Gastroesophageal sphincter (tissue), 4 donors: Measurements from ENCODE around the gene ARHGEF33. TPM values are rescaled to one million over a fixed set of nuclear protein-coding genes. Genes with fewer than 3 reads are reported as not detected.

Experiments
- ATAC-seq: fragments of 150-250 bp; one replicate; pipeline ENCODE4 v1.9.1; 2016; ENCODE audit warnings: mild to moderate bottlenecking, moderate library complexity
- H3K27ac ChIP-seq, 4 donors: fragments of 200-600 bp; sonication (generic) in 3 of 4; 1 replicate in 3 of 4; 2 replicates in 1 of 4; pipeline ENCODE4 v1.5.1; 2016 to 2019
- H3K27me3 ChIP-seq: fragments of 200-600 bp; sonication (generic); one replicate; pipeline ENCODE4 v1.5.1; 2019
- H3K36me3 ChIP-seq, 2 donors: fragments of 200-600 bp; sonication (generic); one replicate each; pipeline ENCODE4 v1.5.1; 2019; ENCODE audit warnings: control low read depth in 1 of 2
- H3K4me1 ChIP-seq, 3 donors: fragments of 200-600 bp; sonication (generic); 1 replicate in 2 of 3; 2 replicates in 1 of 3; pipeline ENCODE4 v1.5.1; 2016 to 2019; ENCODE audit warnings: control low read depth in 2 of 3
- H3K4me3 ChIP-seq, 2 donors: fragments of 200-600 bp; sonication (generic); one replicate each; pipeline ENCODE4 v1.5.1; 2019; ENCODE audit warnings: mild to moderate bottlenecking in 1 of 2, moderate library complexity in 1 of 2
- H3K9me3 ChIP-seq, 3 donors: fragments of 200-600 bp; sonication (generic); one replicate each; pipeline ENCODE4 v1.5.1; 2017 to 2019; ENCODE audit warnings: control low read depth in 2 of 3
- CTCF ChIP-seq, 4 experiments: fragments of 200-600 bp in 2 of 4; fragments of 450-650 bp in 2 of 4; sonication (generic) in 1 of 4; IDR thresholded peaks; one replicate each; pipeline ENCODE4 v1.5.1; 2017 to 2019; ENCODE audit warnings: antibody characterized with exemption in 4 of 4, mild to moderate bottlenecking in 2 of 4, moderate library complexity in 2 of 4
- EP300 ChIP-seq: sonication (generic); formaldehyde crosslinking; IDR thresholded peaks from one replicate; pipeline ENCODE4 v1.6.1; 2017; ENCODE audit warnings: antibody characterized with exemption, mild to moderate bottlenecking
- POLR2A ChIP-seq, 2 donors: fragments of 450-650 bp; IDR thresholded peaks; one replicate each; pipeline ENCODE4 v1.6.1; 2017; ENCODE audit warnings: antibody characterized with exemption in 2 of 2, mild to moderate bottlenecking in 2 of 2, moderate library complexity in 1 of 2
- POLR2AphosphoS5 ChIP-seq: sonication (generic); formaldehyde crosslinking; IDR thresholded peaks from one replicate; pipeline ENCODE4 v1.6.1; 2017; ENCODE audit warnings: antibody characterized with exemption
- WGBS, 2 donors: methylation state at CpG; one replicate each; pipeline ENCODE4 v1.1.5; 2018; ENCODE audit warnings: low coverage in 1 of 2; 5-methylcytosine and 5-hydroxymethylcytosine counted together
- total RNA-seq, 4 donors: library from RNA; depleted of rRNA; stranded (reverse); fragments of >200 nt; gene quantifications; one replicate each; pipeline ENCODE4 v1.1.0, GENCODE V29; 2016

The ARHGEF33 gene
- total RNA-seq, 4 donors from 2014 or later, result 0.19 to 1.2 (median 1.1) TPM

- Histone ChIP-seq H3K4me1 (no peaks in the 10 kb centered on the region), H3K4me3 (no peak overlapping the region), H3K27me3 (no peaks in the 10 kb centered on the region), H3K27ac (no peak overlapping the region), H3K36me3 (peaks cover 0 to 45% of the 10 kb centered on the region in 2 donors), H3K9me3 (no peaks in the 10 kb centered on the region)
- 86 to 92% methylated on average over 1 to 2 of the region's 3 CpGs for WGBS, 2 donors
- TF ChIP-seq POLR2AphosphoS5 (no peak), CTCF (IDR thresholded peaks at IDR 0.05) (no peak), POLR2A (IDR thresholded peaks at IDR 0.05) (no peak), EP300 (no peak)
- ATAC-seq, result no peak
Measured at GRCh38 chr2:38866773-38867443, 22.8 kb upstream of the ARHGEF33 start.

GRCh38 chr2:38871432-38871831, 18.2 kb upstream of the ARHGEF33 start:
- Histone ChIP-seq H3K4me3 (no peak overlapping the region), H3K27me3 (no peaks in the 10 kb centered on the region), H3K36me3 (peaks cover 0 to 18% of the 10 kb centered on the region in 2 donors), H3K4me1 (peaks cover 0 to 18% (median 2%) of the 10 kb centered on the region in 3 donors), H3K9me3 (no peaks in the 10 kb centered on the region), H3K27ac (no peak overlapping the region)
- no peak for ATAC-seq
- WGBS, 2 donors, result 86 to 97% methylated on average over 2 to 3 of the region's 3 CpGs
- no peak for TF ChIP-seq POLR2AphosphoS5
- no peak for TF ChIP-seq CTCF (IDR thresholded peaks at IDR 0.05)
- no peak for TF ChIP-seq EP300
- no peak for TF ChIP-seq POLR2A (IDR thresholded peaks at IDR 0.05)

GRCh38 chr2:38873763-38874162, 15.9 kb upstream of the ARHGEF33 start:
- WGBS, 2 donors, result 70 to 74% methylated on average over 5 of the region's 5 CpGs
- Histone ChIP-seq H3K9me3 (no peaks in the 10 kb centered on the region), H3K27ac (no peak overlapping the region), H3K36me3 (no peaks in the 10 kb centered on the region), H3K27me3 (no peaks in the 10 kb centered on the region), H3K4me1 (peaks cover 2 to 26% (median 4%) of the 10 kb centered on the region in 3 donors), H3K4me3 (no peak overlapping the region)
- ATAC-seq, result no peak
- TF ChIP-seq POLR2A (IDR thresholded peaks at IDR 0.05), result no peak
- TF ChIP-seq POLR2AphosphoS5, result no peak
- TF ChIP-seq CTCF (IDR thresholded peaks at IDR 0.05), result no peak
- TF ChIP-seq EP300, result no peak

GRCh38 chr2:38875227-38875575, 14.5 kb upstream of the ARHGEF33 start:
- no peaks in the 10 kb centered on the region for H3K9me3 ChIP-seq
- peaks cover 0 to under 1% of the 10 kb centered on the region in 2 donors for H3K36me3 ChIP-seq
- peaks cover 2 to 26% (median 4%) of the 10 kb centered on the region in 3 donors for H3K4me1 ChIP-seq
- peak overlapping the region; percentile 55 to 73 for H3K4me3 ChIP-seq
- H3K27ac ChIP-seq, result peak overlapping the region; percentile 1 to 84 (median 80)
- no peak for TF ChIP-seq POLR2AphosphoS5
- TF ChIP-seq EP300, result no peak
- TF ChIP-seq POLR2A (IDR thresholded peaks at IDR 0.05), result no peak
- no peak for TF ChIP-seq CTCF (IDR thresholded peaks at IDR 0.05)
- H3K27me3 ChIP-seq, result no peaks in the 10 kb centered on the region
- WGBS, 2 donors, result 0 to 1% methylated on average over 5 to 7 of the region's 10 CpGs
- ATAC-seq, result peak; percentile 8
